GM12878 (cell line): ENCODE results near the gene STX10. TPM values are rescaled to one million over a fixed set of nuclear protein-coding genes. Genes with fewer than 3 reads are reported as not detected.

ENCODE experiments used
- BRCA1 ChIP-seq: IDR thresholded peaks from 2 replicates; pipeline ENCODE4 v1.6.1; 2011; ENCODE audit warnings: low read depth, low read length, improper control_type of control experiment
- CBX5 ChIP-seq: sonication (generic); IDR thresholded peaks from 2 replicates; pipeline ENCODE4 v1.6.1; 2016; ENCODE audit warnings: low read depth, moderate library complexity, mild to moderate bottlenecking, inconsistent platforms
- CREM ChIP-seq: IDR thresholded peaks from 2 replicates; pipeline ENCODE4 v1.6.1; 2014; ENCODE audit warnings: antibody characterized with exemption, low read depth
- DPF2 ChIP-seq: fragments of 450-650 bp; IDR thresholded peaks from 2 replicates; pipeline ENCODE4 v1.6.1; 2017; ENCODE audit warnings: mild to moderate bottlenecking
- EED ChIP-seq: sonication (generic); IDR thresholded peaks from 2 replicates; pipeline ENCODE4 v1.6.1; 2016; ENCODE audit warnings: antibody characterized with exemption, low read depth
- EGR1 ChIP-seq, 2 experiments: IDR thresholded peaks; 1 replicate in 1 of 2; 2 replicates in 1 of 2; pipeline ENCODE4 v1.6.1; 2011 to 2012; ENCODE audit warnings: low read depth in 2 of 2, low read length in 2 of 2, borderline replicate concordance in 1 of 2, mild to moderate bottlenecking in 1 of 2, moderate library complexity in 1 of 2
- IKZF1 ChIP-seq: fragments of 450-650 bp; conservative IDR thresholded peaks from 2 replicates; pipeline ENCODE4 v1.6.1; 2017; ENCODE audit warnings: antibody characterized with exemption, mild to moderate bottlenecking
- IKZF2 ChIP-seq, 2 experiments: fragments of 450-650 bp; IDR thresholded peaks; 2 replicates each; pipeline ENCODE4 v1.6.1; 2017; ENCODE audit warnings: mild to moderate bottlenecking in 2 of 2, moderate library complexity in 2 of 2
- NFYA ChIP-seq: IDR thresholded peaks from 2 replicates; pipeline ENCODE4 v1.6.1; 2011; ENCODE audit warnings: low read depth, mild to moderate bottlenecking, low read length, improper control_type of control experiment, borderline replicate concordance
- NR2F1 ChIP-seq: fragments of 450-650 bp; conservative IDR thresholded peaks from 2 replicates; pipeline ENCODE4 v1.6.1; 2017; ENCODE audit warnings: mild to moderate bottlenecking
- RAD51 ChIP-seq: fragments of 450-650 bp; IDR thresholded peaks from 2 replicates; pipeline ENCODE4 v1.6.1; 2016; ENCODE audit warnings: moderate library complexity, mild to moderate bottlenecking, inconsistent platforms
- RCOR1 ChIP-seq: conservative IDR thresholded peaks from 2 replicates; pipeline ENCODE4 v1.6.1; 2012; ENCODE audit warnings: low read depth, low read length, improper control_type of control experiment
- RELA ChIP-seq: fragments of 450-650 bp; IDR thresholded peaks from 2 replicates; pipeline ENCODE4 v1.8.0; 2014; ENCODE audit warnings: borderline replicate concordance; ENCODE audit not compliant: partially characterized antibody
- RUNX3 ChIP-seq: IDR thresholded peaks from 2 replicates; pipeline ENCODE4 v1.6.1; 2012; ENCODE audit warnings: low read length, inconsistent platforms
- SMAD1 ChIP-seq: fragments of 450-650 bp; IDR thresholded peaks from 2 replicates; pipeline ENCODE4 v1.6.1; 2018; ENCODE audit warnings: mild to moderate bottlenecking, low read depth; ENCODE audit not compliant: partially characterized antibody
- SMARCA5 ChIP-seq: fragments of 450-650 bp; IDR thresholded peaks from 2 replicates; pipeline ENCODE4 v1.6.1; 2017; ENCODE audit warnings: mild to moderate bottlenecking
- SREBF1 ChIP-seq: IDR thresholded peaks from 2 replicates; pipeline ENCODE4 v1.6.1; 2012; ENCODE audit warnings: mild to moderate bottlenecking, low read length
- TAF1 ChIP-seq: IDR thresholded peaks from 2 replicates; pipeline ENCODE4 v1.6.1; 2011; ENCODE audit warnings: mild to moderate bottlenecking, low read depth, low read length, borderline replicate concordance
- YY1 ChIP-seq: IDR thresholded peaks from 2 replicates; pipeline ENCODE4 v1.6.1; 2011; ENCODE audit warnings: low read depth, mild to moderate bottlenecking, low read length
- ZBED1 ChIP-seq: IDR thresholded peaks from 2 replicates; pipeline ENCODE4 v1.6.1; 2016; ENCODE audit warnings: borderline replicate concordance
- ZSCAN29 ChIP-seq: fragments of 450-650 bp; IDR thresholded peaks from 2 replicates; pipeline ENCODE4 v1.6.1; 2017; ENCODE audit warnings: mild to moderate bottlenecking, moderate library complexity
- polyA plus RNA-seq, 11 experiments: library from polyadenylated mRNA; depleted of rRNA in 4 of 11; unstranded in 6 of 11; stranded (reverse) in 5 of 11; fragments of >200 nt; fragmentation: Nextera tagmentation in 4 of 11; fragmentation: Illumina TruSeq in 1 of 11; extraction: Ambion mirVana in 4 of 11; extraction: Trizol in 1 of 11; gene quantifications; 1 replicate in 1 of 11; 2 replicates in 10 of 11; pipeline versions ENCODE4 v1.2.1 to v1.2.3, GENCODE V29; 2011 to 2016; ENCODE audit warnings: inconsistent platforms in 2 of 11, missing spikeins in 2 of 11, low read depth in 1 of 11
- total RNA-seq, 4 experiments: library from RNA; depleted of rRNA in 3 of 4; stranded (reverse); fragments of >200 nt in 3 of 4; fragmentation: Illumina TruSeq in 1 of 4; extraction: Trizol in 1 of 4; gene quantifications; 2 replicates each; pipeline versions ENCODE4 v1.2.1 to v1.2.3, GENCODE V29; 2013 to 2021
- TF ChIP-seq, protein P1 (sequence below): fragments of 450-650 bp; IDR thresholded peaks from 2 replicates; pipeline ENCODE4 v1.6.1; 2018; ENCODE audit warnings: borderline replicate concordance, mild to moderate bottlenecking; ENCODE audit not compliant: partially characterized antibody
- TF ChIP-seq, protein P2 (sequence below): fragments of 450-650 bp; IDR thresholded peaks from 2 replicates; pipeline ENCODE4 v1.6.1; 2017; ENCODE audit warnings: low read depth, mild to moderate bottlenecking, moderate library complexity
- TF ChIP-seq, protein P3 (sequence below): fragments of 450-650 bp; IDR thresholded peaks from 2 replicates; pipeline ENCODE4 v1.6.1; 2017; ENCODE audit warnings: borderline replicate concordance
- TF ChIP-seq, protein P4 (sequence below): fragments of 450-650 bp; IDR thresholded peaks from 2 replicates; pipeline ENCODE4 v1.6.1; 2017; ENCODE audit warnings: mild to moderate bottlenecking, low read depth, inconsistent platforms; ENCODE audit not compliant: poor library complexity, severe bottlenecking

STX10 gene
- total and polyA plus RNA-seq, 10 of the 15 experiments (the other 5 are each of a cell fraction or from before 2014, with no cell fraction given): 0.56 to 76.1 (median 47.6) TPM

DNA sequence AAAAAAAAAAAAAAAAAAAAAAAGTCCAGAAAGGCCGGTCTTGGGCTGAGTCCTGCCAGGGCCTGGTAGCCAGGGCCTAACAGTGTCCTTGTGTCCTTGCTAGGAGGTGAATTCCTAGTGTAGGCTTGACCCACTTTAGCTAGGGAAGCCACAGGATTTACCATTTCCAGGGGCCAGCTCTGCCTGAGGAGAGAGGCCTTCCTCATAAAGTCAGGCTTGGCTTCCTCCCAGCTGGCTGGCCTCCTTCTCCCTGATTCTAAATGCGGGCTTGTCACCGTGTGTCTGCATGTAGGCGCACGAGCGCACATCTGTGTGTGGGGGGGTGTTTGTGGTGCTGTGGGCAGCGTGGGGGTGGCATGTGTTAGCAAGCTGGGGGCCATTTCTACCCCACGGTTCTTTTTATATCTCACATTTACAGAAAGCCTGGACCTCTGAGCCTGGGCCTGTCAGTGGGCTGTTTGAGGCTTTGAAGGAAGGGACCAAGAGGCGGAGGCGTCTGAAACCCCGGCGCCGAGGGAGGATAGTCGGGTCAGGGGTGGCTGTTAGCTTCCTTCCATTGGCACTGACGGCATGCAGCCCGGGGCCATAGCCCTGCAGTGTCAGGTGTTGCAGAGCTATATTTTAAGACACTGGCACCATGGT is 31.7 kb upstream of the STX10 start (continued):
- TF ChIP-seq, protein P1, sequence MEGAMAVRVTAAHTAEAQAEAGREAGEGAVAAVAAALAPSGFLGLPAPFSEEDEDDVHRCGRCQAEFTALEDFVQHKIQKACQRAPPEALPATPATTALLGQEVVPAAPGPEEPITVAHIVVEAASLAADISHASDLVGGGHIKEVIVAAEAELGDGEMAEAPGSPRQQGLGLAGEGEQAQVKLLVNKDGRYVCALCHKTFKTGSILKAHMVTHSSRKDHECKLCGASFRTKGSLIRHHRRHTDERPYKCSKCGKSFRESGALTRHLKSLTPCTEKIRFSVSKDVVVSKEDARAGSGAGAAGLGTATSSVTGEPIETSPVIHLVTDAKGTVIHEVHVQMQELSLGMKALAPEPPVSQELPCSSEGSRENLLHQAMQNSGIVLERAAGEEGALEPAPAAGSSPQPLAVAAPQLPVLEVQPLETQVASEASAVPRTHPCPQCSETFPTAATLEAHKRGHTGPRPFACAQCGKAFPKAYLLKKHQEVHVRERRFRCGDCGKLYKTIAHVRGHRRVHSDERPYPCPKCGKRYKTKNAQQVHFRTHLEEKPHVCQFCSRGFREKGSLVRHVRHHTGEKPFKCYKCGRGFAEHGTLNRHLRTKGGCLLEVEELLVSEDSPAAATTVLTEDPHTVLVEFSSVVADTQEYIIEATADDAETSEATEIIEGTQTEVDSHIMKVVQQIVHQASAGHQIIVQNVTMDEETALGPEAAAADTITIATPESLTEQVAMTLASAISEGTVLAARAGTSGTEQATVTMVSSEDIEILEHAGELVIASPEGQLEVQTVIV: no peak
- TF ChIP-seq YY1: peak; percentile 8; the same call in 1 of the 2 replicates
- no peak for TF ChIP-seq SMARCA5
- no peak for TF ChIP-seq CBX5
- TF ChIP-seq, protein P2, sequence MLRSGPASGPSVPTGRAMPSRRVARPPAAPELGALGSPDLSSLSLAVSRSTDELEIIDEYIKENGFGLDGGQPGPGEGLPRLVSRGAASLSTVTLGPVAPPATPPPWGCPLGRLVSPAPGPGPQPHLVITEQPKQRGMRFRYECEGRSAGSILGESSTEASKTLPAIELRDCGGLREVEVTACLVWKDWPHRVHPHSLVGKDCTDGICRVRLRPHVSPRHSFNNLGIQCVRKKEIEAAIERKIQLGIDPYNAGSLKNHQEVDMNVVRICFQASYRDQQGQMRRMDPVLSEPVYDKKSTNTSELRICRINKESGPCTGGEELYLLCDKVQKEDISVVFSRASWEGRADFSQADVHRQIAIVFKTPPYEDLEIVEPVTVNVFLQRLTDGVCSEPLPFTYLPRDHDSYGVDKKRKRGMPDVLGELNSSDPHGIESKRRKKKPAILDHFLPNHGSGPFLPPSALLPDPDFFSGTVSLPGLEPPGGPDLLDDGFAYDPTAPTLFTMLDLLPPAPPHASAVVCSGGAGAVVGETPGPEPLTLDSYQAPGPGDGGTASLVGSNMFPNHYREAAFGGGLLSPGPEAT: peak; percentile 44; the same call in 1 of the 2 replicates
- peak in 1 of 2 experiments; percentile 72; a peak in 1 of 3 replicates for TF ChIP-seq EGR1 (IDR thresholded peaks at IDR 0.05; ENCODE audit: borderline replicate concordance in 1 of 2, low read depth in 2 of 2, low read length in 2 of 2)
- TF ChIP-seq TAF1: no peak
- peak; percentile 64 for TF ChIP-seq NR2F1
- 0 out of 2 replicates have a peak, but pooled peaks have one; percentile 47 for TF ChIP-seq RCOR1
- TF ChIP-seq BRCA1: no peak
- TF ChIP-seq IKZF1: peak; percentile 91
- TF ChIP-seq RUNX3: peak; percentile 88
- TF ChIP-seq ZSCAN29: no peak
- TF ChIP-seq SREBF1: no peak
- TF ChIP-seq EED: peak; percentile 77
- TF ChIP-seq CREM: peak; percentile 69; the same call in 1 of the 2 replicates
- TF ChIP-seq RAD51: no peak
- peak; percentile 85 for TF ChIP-seq DPF2
- 0 out of 2 replicates have a peak, but pooled peaks have one; percentile 28 for TF ChIP-seq ZBED1
- TF ChIP-seq, protein P3, sequence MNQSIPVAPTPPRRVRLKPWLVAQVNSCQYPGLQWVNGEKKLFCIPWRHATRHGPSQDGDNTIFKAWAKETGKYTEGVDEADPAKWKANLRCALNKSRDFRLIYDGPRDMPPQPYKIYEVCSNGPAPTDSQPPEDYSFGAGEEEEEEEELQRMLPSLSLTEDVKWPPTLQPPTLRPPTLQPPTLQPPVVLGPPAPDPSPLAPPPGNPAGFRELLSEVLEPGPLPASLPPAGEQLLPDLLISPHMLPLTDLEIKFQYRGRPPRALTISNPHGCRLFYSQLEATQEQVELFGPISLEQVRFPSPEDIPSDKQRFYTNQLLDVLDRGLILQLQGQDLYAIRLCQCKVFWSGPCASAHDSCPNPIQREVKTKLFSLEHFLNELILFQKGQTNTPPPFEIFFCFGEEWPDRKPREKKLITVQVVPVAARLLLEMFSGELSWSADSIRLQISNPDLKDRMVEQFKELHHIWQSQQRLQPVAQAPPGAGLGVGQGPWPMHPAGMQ: no peak; the same call in 1 of the 2 replicates
- no peak for TF ChIP-seq RELA
- TF ChIP-seq, protein P4, sequence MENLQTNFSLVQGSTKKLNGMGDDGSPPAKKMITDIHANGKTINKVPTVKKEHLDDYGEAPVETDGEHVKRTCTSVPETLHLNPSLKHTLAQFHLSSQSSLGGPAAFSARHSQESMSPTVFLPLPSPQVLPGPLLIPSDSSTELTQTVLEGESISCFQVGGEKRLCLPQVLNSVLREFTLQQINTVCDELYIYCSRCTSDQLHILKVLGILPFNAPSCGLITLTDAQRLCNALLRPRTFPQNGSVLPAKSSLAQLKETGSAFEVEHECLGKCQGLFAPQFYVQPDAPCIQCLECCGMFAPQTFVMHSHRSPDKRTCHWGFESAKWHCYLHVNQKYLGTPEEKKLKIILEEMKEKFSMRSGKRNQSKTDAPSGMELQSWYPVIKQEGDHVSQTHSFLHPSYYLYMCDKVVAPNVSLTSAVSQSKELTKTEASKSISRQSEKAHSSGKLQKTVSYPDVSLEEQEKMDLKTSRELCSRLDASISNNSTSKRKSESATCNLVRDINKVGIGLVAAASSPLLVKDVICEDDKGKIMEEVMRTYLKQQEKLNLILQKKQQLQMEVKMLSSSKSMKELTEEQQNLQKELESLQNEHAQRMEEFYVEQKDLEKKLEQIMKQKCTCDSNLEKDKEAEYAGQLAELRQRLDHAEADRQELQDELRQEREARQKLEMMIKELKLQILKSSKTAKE: peak; percentile 21
- no peak for TF ChIP-seq NFYA
- TF ChIP-seq IKZF2 (IDR thresholded peaks at IDR 0.05): peak; percentile 73 to 79
- no peak for TF ChIP-seq SMAD1
